GM12891 (cell line): ENCODE data around the gene ANKRD29.
"Not testable (repeated sequence)": the region's sequence is repeated elsewhere in the genome, so short reads cannot be mapped to it uniquely, and the experiment has no call there.

Experiments
- POLR2A ChIP-seq: IDR thresholded peaks from 2 replicates; pipeline ENCODE4 v1.6.1; 2011; ENCODE audit warnings: low read depth, low read length, control low read depth
- POLR2AphosphoS5 ChIP-seq: IDR thresholded peaks from 2 replicates; pipeline ENCODE4 v1.6.1; 2011; ENCODE audit warnings: low read depth, low read length, control low read depth
- POU2F2 ChIP-seq: IDR thresholded peaks from 2 replicates; pipeline ENCODE4 v1.6.1; 2011; ENCODE audit warnings: low read depth, mild to moderate bottlenecking, control low read depth, low read length, moderate library complexity
- SPI1 ChIP-seq: IDR thresholded peaks from 2 replicates; pipeline ENCODE4 v1.6.1; 2011; ENCODE audit warnings: low read depth, low read length, control low read depth
- TAF1 ChIP-seq: IDR thresholded peaks from 2 replicates; pipeline ENCODE4 v1.6.1; 2011; ENCODE audit warnings: low read depth, low read length, control low read depth

DNA sequence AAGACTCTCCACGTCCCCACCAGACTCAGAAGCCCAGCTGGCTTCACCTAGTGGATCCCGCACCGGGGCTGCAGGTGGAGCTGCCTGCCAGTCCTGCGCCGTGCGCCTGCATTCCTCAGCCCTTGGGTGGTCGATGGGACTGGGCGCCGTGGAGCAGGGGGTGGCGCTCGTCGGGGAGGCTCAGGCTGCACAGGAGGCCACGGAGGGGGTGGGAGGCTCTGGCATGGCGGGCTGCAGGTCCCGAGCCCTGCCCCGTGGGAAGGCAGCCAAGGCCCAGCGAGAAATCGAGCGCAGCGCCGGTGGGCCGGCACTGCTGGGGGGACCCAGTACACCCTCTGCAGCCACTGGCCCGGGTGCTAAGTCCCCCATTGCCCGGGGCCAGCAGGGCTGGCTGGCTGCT lies 85.2 kb downstream of the ANKRD29 start:
- TF ChIP-seq POLR2A, POLR2AphosphoS5, TAF1, SPI1, POU2F2: not testable (repeated sequence)
